HK-2 (cell line): ENCODE results near the gene CNOT10.

Source experiments
- DNase-seq: peaks from one replicate; pipeline ENCODE4 v3.0.0-alpha.2; 2018; ENCODE audit not compliant: unreplicated experiment

Gene CNOT10

DNA sequence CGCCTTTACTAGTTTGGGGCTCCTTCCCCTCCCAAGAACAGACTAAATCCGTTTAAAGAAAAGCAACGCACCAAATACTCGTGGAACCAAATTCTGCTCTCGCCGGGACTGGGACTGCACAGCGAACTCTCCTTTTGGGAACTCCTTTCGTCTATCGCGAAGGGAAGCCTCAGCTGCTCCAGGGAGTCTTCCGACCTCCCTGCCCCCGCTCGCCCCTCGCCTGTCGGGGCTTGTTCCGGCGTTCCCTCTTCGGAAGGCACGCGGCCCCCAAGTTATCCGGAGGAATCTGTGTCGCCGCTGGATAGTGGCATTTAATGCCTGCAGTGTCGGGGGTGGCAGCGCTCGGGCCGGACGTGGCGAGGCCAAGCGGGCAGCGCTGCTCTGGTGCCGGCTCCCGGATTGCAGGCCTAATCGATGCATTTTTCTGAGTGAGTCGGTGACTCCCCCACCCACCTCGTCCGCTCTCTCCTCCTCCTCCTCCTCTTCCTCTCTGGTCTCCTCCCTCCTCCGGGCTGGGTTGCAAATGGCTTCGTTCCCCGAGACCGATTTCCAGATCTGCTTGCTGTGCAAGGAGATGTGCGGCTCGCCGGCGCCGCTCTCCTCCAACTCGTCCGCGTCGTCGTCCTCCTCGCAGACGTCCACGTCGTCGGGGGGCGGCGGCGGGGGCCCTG lies 132.7 kb downstream of the CNOT10 start, which contains the start of gene TRIM71:
Gene TRIM71 (plus strand): TSS at position 440 of the 671 bp plus-strand sequence. CDS start 84 bp downstream, at position 524.
- DNase-seq, result peak; percentile 8

DNA sequence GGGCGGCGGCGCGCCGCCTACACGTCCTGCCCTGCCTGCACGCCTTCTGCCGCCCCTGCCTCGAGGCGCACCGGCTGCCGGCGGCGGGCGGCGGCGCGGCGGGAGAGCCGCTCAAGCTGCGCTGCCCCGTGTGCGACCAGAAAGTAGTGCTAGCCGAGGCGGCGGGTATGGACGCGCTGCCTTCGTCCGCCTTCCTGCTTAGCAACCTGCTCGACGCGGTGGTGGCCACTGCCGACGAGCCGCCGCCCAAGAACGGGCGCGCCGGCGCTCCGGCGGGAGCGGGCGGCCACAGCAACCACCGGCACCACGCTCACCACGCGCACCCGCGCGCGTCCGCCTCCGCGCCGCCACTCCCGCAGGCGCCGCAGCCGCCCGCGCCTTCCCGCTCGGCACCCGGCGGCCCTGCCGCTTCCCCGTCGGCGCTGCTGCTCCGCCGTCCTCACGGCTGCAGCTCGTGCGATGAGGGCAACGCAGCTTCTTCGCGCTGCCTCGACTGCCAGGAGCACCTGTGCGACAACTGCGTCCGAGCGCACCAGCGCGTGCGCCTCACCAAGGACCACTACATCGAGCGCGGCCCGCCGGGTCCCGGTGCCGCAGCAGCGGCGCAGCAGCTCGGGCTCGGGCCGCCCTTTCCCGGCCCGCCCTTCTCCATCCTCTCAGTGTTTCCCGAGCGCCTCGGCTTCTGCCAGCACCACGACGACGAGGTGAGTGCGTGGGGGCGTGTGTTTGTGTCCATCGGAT lies 133.4 kb downstream of the CNOT10 start:
- no peak for DNase-seq

- DNase-seq, result no peak
These were observed 134.1 kb downstream of the CNOT10 start for GRCh38 chr3:32818970-32819511.

DNA sequence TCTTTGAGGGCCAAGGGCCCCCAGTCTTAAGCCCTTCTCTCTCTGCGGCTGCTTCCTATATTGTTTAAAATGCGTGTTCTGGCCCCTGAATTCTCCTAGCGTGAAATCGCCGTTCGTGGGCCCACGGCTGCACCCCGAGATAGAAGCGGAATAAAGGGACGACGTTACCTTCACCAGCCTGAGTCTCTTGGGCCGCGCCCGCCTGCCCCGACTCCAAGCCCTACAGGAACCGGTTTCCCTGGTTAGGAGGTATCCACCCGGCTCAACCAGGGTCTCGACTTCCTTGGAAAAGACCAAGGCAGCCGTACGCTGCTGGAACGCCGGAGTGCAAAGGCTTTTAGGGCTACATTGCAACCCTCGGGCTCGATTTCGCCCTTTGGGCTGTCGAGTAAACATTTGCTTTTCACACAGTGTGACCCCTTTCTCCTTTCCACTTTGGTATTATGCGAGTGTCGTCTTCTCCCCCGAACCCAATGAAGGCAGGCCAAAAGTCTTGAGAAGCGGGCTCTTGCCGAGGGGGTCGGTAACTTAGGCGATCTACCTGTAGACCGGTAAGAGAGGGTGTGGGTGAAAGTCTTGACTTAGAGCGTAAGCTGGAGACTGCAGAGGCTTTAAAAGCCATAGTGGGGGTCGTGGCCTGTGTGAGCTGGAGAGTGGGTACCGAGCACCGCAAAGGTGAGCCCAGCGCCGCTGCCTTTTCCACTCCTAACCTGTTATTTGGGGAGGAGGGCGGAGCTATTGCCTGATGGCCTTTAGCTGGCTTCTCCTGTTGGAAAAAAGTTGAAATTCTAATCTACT lies 134.8 kb downstream of the CNOT10 start:
- no peak for DNase-seq

DNA sequence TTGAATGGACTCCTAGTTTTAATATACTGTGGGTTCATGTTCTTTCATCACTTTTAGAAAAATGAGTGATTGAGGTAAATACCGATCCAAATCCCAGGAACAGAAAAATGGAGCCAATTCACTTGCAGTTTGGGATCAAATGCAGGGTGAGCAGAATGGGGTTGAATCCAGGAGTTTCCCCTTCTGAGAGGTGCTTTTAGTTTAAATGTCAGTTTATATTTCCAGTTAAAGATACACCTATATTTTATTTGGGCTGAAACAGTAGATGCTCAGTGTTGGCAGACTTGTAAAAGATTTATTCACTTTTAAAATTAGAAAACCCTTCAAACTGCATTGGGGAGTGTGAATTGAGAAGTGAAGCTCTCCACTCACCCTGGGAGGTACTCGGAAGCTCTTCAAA lies 135.4 kb downstream of the CNOT10 start:
- DNase-seq, result no peak

- DNase-seq, result no peak
These were observed 136.1 kb downstream of the CNOT10 start for GRCh38 chr3:32820971-32821685.

DNA sequence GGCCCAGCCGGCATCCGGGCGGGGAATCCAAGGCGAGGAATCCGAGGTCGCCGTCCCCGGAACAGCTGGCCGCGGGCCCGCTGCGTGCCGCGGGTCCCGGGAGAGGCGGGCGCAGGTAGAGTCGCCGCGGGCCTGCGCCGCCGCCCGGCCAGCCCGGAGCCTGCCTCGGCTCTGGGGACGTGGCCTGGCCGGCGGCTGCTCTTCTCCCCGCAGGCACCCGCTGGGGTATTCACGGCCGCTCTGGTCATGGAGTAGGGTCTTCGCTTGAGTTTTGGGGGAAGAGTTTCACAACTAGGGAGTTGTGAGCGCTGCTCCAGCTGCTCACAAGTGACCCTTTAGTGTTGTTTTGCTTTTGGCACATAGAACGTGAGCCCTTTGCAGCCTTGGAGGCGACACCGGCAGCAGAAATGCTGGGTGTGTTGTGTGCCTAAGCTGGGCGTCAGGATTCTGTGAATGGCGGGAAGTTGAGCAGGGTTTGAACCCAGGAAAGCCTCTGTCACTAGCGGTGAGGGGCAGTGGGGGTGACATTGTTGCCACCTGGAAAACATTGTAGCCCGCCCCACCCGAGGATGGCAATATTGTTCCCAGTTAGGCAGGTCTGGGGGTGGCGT lies 136.8 kb downstream of the CNOT10 start:
- no peak for DNase-seq

DNA sequence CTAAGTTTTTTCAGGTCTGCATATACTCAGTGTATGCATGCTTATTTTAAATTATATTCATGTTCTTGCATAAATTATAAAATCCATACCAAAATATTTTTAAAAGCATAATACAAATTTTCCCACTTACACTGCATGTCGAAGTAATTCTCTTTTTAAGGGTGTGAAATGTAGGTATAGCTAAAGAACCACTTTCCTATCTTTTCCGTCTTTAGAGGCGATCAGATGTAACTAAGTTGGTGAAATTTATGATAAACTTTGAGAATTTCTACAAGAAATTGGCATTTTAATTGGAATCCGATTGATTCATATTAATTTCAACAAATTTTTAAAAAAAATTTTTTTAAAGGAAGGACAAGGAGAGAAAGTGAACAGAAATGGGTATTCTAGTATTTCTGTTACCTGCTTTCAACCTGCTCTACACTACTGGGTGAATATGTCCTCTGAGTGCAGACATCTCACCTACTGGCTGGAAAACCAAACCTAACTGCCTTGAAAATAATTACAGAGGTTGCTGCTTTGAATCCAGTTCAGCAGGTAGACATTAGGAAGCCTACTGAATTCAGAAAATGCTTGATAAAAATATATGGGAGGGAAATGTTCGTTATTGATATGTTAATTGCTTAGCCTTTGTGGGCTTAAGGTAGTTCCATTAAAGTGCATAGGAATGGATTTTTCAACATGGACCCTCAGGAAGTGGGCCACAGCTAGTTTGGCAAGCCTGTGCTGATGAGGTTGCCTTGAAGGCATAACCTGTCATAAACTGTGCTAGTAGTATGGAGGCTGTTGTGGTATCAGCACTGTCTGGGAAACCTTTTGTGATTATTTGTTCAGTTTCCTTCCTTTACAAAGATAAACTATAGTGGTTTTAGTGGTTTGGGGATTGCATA lies 137.9 kb downstream of the CNOT10 start:
- DNase-seq, result no peak
